C4-2B (cell line): ENCODE data around the gene WDFY2.

Source experiments
- ZFX ChIP-seq: fragments of 450-650 bp; IDR thresholded peaks from 2 replicates; pipeline ENCODE4 v1.6.1; 2017
- TF ChIP-seq, protein P1 (sequence below): fragments of 450-650 bp; conservative IDR thresholded peaks from 2 replicates; pipeline ENCODE4 v1.5.1; 2017; ENCODE audit warnings: mild to moderate bottlenecking

- TF ChIP-seq, protein P1, sequence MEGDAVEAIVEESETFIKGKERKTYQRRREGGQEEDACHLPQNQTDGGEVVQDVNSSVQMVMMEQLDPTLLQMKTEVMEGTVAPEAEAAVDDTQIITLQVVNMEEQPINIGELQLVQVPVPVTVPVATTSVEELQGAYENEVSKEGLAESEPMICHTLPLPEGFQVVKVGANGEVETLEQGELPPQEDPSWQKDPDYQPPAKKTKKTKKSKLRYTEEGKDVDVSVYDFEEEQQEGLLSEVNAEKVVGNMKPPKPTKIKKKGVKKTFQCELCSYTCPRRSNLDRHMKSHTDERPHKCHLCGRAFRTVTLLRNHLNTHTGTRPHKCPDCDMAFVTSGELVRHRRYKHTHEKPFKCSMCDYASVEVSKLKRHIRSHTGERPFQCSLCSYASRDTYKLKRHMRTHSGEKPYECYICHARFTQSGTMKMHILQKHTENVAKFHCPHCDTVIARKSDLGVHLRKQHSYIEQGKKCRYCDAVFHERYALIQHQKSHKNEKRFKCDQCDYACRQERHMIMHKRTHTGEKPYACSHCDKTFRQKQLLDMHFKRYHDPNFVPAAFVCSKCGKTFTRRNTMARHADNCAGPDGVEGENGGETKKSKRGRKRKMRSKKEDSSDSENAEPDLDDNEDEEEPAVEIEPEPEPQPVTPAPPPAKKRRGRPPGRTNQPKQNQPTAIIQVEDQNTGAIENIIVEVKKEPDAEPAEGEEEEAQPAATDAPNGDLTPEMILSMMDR = peak; percentile 56
- TF ChIP-seq ZFX = no peak
Measured at GRCh38 chr13:51781246-51782022, 197.2 kb downstream of the WDFY2 start.
